Caco-2 (cell line): ENCODE data around the gene GPR21. TPM values are rescaled to one million over a fixed set of nuclear protein-coding genes. Genes with fewer than 3 reads are reported as not detected.

Source experiments
- BruUV-seq: library from RNA; stranded (reverse); fragments of 400-500 nt; replicated peaks from 2 replicates; lab custom pipeline; 2021; lab: Mats Ljungman, UMichigan
- CTCF ChIA-PET: fragments of 300-600 bp; sonication (Branson Sonifier 250); formaldehyde crosslinking; loops from one replicate; lab custom pipeline; 2022; ENCODE audit warnings: antibody characterized with exemption; lab: Charles Lee
- POLR2A ChIA-PET: fragments of 300-600 bp; sonication (Branson Sonifier 250); formaldehyde crosslinking; loops from one replicate; lab custom pipeline; 2022; ENCODE audit warnings: antibody characterized with exemption; lab: Charles Lee
- DNase-seq, 2 experiments: peaks; one replicate each; pipeline versions ENCODE4 v3.0.0 to v3.0.0-alpha.2; 2020 to 2022
- H3K27me3 ChIP-seq: replicated peaks from 2 replicates; pipeline ENCODE4 v1.6.0; 2011; ENCODE audit warnings: low read length; ENCODE audit not compliant: control insufficient read depth, insufficient read depth
- H3K36me3 ChIP-seq: 2 replicates; pipeline ENCODE4 v1.5.1; 2011; ENCODE audit warnings: low read length; ENCODE audit not compliant: control insufficient read depth, insufficient read depth
- H3K4me1 ChIP-seq: fragments of 250-450 bp; sonication (Bioruptor Pico); 2 replicates; pipeline ENCODE4 v1.5.1; 2020; ENCODE audit warnings: mild to moderate bottlenecking
- H3K4me3 ChIP-seq: 2 replicates; pipeline ENCODE4 v1.5.1; 2011; ENCODE audit warnings: low read depth, mild to moderate bottlenecking, control low read depth, low read length
- H3K9me3 ChIP-seq: fragments of 250-450 bp; sonication (Bioruptor Pico); 2 replicates; pipeline ENCODE4 v1.5.1; 2020; ENCODE audit warnings: mild to moderate bottlenecking, moderate library complexity
- H3K27ac Mint-ChIP-seq: one replicate; pipeline ENCODE4 v1.8.0; 2022; ENCODE audit warnings: mixed read lengths; ENCODE audit not compliant: unreplicated experiment
- H3K27me3 Mint-ChIP-seq: one replicate; pipeline ENCODE4 v1.8.0; 2022; ENCODE audit warnings: mixed read lengths; ENCODE audit not compliant: insufficient read depth, unreplicated experiment
- H3K36me3 Mint-ChIP-seq: one replicate; pipeline ENCODE4 v1.8.0; 2022; ENCODE audit warnings: mild to moderate bottlenecking, mixed read lengths; ENCODE audit not compliant: insufficient read depth, unreplicated experiment
- H3K4me1 Mint-ChIP-seq: one replicate; pipeline ENCODE4 v1.8.0; 2022; ENCODE audit warnings: low read depth, mixed read lengths; ENCODE audit not compliant: unreplicated experiment
- H3K4me3 Mint-ChIP-seq: one replicate; pipeline ENCODE4 v1.8.0; 2022; ENCODE audit warnings: mild to moderate bottlenecking, moderate library complexity, mixed read lengths; ENCODE audit not compliant: unreplicated experiment
- H3K9me3 Mint-ChIP-seq: one replicate; pipeline ENCODE4 v1.8.0; 2022; ENCODE audit warnings: mixed read lengths; ENCODE audit not compliant: unreplicated experiment
- CTCF ChIP-seq, 2 experiments: fragments of 200-600 bp in 1 of 2; IDR thresholded peaks; 1 replicate in 1 of 2; 2 replicates in 1 of 2; pipeline versions ENCODE4 v1.5.1 to v1.8.0; 2011 to 2022; ENCODE audit warnings: antibody characterized with exemption in 1 of 2, control low read depth in 1 of 2, inconsistent platforms in 1 of 2, low read depth in 1 of 2, low read length in 1 of 2, mild to moderate bottlenecking in 1 of 2, moderate library complexity in 1 of 2; ENCODE audit not compliant: insufficient read depth in 1 of 2, severe bottlenecking in 1 of 2, unreplicated experiment in 1 of 2
- intact Hi-C: fragments of 100-400 bp; cut with micrococcal nuclease; formaldehyde crosslinking; loops from one replicate; pipeline ENCODE4 v1.10.0; 2022; ENCODE audit not compliant: unreplicated experiment
- total RNA-seq: library from RNA; stranded (reverse); gene quantifications from 2 replicates; pipeline ENCODE4 v1.2.3, GENCODE V29; 2022

Gene GPR21
- total RNA-seq, 1 experiment from 2014 or later: 2.0 TPM

GRCh38 chr9:123027517-123027916, 6.0 kb upstream of the GPR21 start:
- TF ChIP-seq CTCF (IDR thresholded peaks at IDR 0.05; ENCODE audit: insufficient read depth in 1 of 2, low read depth in 1 of 2, low read length in 1 of 2, severe bottlenecking in 1 of 2, unreplicated experiment in 1 of 2): no peak
- H3K36me3 Mint-ChIP-seq: peaks cover 55% of the 10 kb centered on the region
- H3K9me3 Mint-ChIP-seq: no peaks in the 10 kb centered on the region
- H3K27me3 Mint-ChIP-seq: no peaks in the 10 kb centered on the region
- no TSS peak for BruUV-seq
- ChIA-PET CTCF (interaction anchor here (0.7 kb wide), 1 partner anchor 198 kb away, joined by 3 read pairs; no protein-coding TSS in a partner anchor), POLR2A (interaction anchor here (1.0 kb wide), 1 partner anchor 87 kb away, joined by 5 read pairs; the partner anchor contains the start of gene RABGAP1)
- Histone ChIP-seq H3K4me3 (no peak overlapping the region), H3K36me3 (peaks cover 2% of the 10 kb centered on the region; the same call in 1 of the 2 replicates), H3K4me1 (peaks cover 11% of the 10 kb centered on the region), H3K9me3 (no peaks in the 10 kb centered on the region), H3K27me3 (no peaks in the 10 kb centered on the region)
- peaks cover 9% of the 10 kb centered on the region for H3K4me1 Mint-ChIP-seq
- no peak overlapping the region for H3K27ac Mint-ChIP-seq
- H3K4me3 Mint-ChIP-seq: no peak overlapping the region
- intact Hi-C loops: no loop called here
- no peak for DNase-seq

- intact Hi-C loops: no loop called here
- ChIA-PET POLR2A (no interaction called here), CTCF (no interaction called here)
- BruUV-seq: no TSS peak
- Mint-ChIP-seq H3K4me1 (peaks cover 9% of the 10 kb centered on the region), H3K27me3 (no peaks in the 10 kb centered on the region), H3K27ac (no peak overlapping the region), H3K4me3 (no peak overlapping the region), H3K9me3 (no peaks in the 10 kb centered on the region), H3K36me3 (peaks cover 49% of the 10 kb centered on the region)
- no peaks in the 10 kb centered on the region for H3K9me3 ChIP-seq
- peaks cover 2% of the 10 kb centered on the region; the same call in 1 of the 2 replicates for H3K36me3 ChIP-seq
- H3K4me3 ChIP-seq: no peak overlapping the region
- no peak for TF ChIP-seq CTCF (IDR thresholded peaks at IDR 0.05; ENCODE audit: insufficient read depth in 1 of 2, low read depth in 1 of 2, low read length in 1 of 2, severe bottlenecking in 1 of 2, unreplicated experiment in 1 of 2)
- H3K4me1 ChIP-seq: peaks cover 11% of the 10 kb centered on the region
- no peaks in the 10 kb centered on the region for H3K27me3 ChIP-seq
- no peak for DNase-seq
These were observed 5.3 kb upstream of the GPR21 start for GRCh38 chr9:123028136-123028535.

GRCh38 chr9:123028973-123029372, 4.5 kb upstream of the GPR21 start:
- Mint-ChIP-seq H3K27ac (no peak overlapping the region), H3K4me1 (peaks cover 9% of the 10 kb centered on the region), H3K9me3 (no peaks in the 10 kb centered on the region), H3K4me3 (no peak overlapping the region), H3K27me3 (no peaks in the 10 kb centered on the region), H3K36me3 (peaks cover 52% of the 10 kb centered on the region)
- H3K4me1 ChIP-seq: peaks cover 11% of the 10 kb centered on the region
- intact Hi-C loops: no loop called here
- BruUV-seq: no TSS peak
- CTCF ChIA-PET: no interaction called here
- H3K27me3 ChIP-seq: no peaks in the 10 kb centered on the region
- H3K4me3 ChIP-seq: no peak overlapping the region
- no peak for DNase-seq
- no peaks in the 10 kb centered on the region for H3K9me3 ChIP-seq
- TF ChIP-seq CTCF (IDR thresholded peaks at IDR 0.05; ENCODE audit: insufficient read depth in 1 of 2, low read depth in 1 of 2, low read length in 1 of 2, severe bottlenecking in 1 of 2, unreplicated experiment in 1 of 2): no peak
- POLR2A ChIA-PET: no interaction called here
- peaks cover 2% of the 10 kb centered on the region; the same call in 1 of the 2 replicates for H3K36me3 ChIP-seq
